22Rv1 (cell line): ENCODE measurements around the gene CLSTN3.

Experiments
- ZFX ChIP-seq: fragments of 450-650 bp; IDR thresholded peaks from 2 replicates; pipeline ENCODE4 v1.6.1; 2017; ENCODE audit warnings: antibody characterized with exemption, borderline replicate concordance
- TF ChIP-seq, protein P1 (sequence below): fragments of 450-650 bp; IDR thresholded peaks from 2 replicates; pipeline ENCODE4 v1.5.1; 2017; ENCODE audit warnings: mild to moderate bottlenecking

DNA sequence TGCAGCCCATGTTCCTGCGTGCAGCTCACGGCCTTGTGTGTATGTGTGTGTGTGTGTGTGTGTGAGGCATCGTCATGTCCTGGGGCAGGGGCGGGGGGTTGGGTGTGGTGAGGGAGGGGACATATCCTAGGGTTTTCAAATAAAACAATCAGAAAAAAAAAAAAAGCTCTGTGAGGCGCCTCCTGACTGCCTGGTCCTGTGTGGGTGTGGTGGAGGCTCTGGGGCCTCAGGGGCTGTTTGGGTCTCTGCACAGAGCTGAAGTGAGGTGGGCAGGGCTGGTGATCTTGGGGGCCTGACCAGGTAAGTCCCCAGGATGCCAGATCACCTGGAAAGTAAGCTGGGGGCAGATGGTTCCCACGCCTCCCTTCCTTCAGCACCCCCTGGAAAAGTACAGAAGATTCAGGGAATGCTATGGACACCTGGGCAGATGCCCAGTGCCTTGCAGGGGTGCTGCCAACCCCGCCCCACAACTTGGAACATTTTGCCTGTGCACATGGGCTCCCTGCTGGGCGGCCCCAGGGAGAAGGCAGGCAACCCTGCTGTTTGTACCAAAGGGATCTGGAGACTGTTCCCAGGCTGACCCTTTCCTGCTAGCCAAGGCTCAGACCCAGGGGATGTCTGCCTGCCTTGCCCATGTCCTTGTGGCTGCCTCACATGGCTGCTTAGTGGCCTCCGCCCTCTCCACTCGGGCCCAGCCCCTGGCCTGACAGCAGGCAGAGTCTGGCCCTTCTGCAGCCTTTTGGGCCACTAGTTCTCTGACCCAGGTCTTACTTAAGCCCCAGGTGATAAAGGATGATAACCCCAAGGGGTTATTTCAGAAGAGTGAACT, 28.8 kb downstream of the CLSTN3 start:
- TF ChIP-seq, protein P1, sequence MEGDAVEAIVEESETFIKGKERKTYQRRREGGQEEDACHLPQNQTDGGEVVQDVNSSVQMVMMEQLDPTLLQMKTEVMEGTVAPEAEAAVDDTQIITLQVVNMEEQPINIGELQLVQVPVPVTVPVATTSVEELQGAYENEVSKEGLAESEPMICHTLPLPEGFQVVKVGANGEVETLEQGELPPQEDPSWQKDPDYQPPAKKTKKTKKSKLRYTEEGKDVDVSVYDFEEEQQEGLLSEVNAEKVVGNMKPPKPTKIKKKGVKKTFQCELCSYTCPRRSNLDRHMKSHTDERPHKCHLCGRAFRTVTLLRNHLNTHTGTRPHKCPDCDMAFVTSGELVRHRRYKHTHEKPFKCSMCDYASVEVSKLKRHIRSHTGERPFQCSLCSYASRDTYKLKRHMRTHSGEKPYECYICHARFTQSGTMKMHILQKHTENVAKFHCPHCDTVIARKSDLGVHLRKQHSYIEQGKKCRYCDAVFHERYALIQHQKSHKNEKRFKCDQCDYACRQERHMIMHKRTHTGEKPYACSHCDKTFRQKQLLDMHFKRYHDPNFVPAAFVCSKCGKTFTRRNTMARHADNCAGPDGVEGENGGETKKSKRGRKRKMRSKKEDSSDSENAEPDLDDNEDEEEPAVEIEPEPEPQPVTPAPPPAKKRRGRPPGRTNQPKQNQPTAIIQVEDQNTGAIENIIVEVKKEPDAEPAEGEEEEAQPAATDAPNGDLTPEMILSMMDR: no peak
- no peak for TF ChIP-seq ZFX
